ENCODE results near the gene SOWAHA. TPM values are rescaled to one million over a fixed set of nuclear protein-coding genes. Genes with fewer than 3 reads are reported as not detected.
"Not testable (repeated sequence)": the region's sequence is repeated elsewhere in the genome, so short reads cannot be mapped to it uniquely, and the experiment has no call there.

Gene SOWAHA
- total RNA-seq, 1 donor from 2014 or later: 2.5 TPM

- DNase-seq (ENCODE audit: low spot score); ATAC-seq; intact Hi-C loops (cut with DNase I): not testable (repeated sequence)
Measured at GRCh38 chr5:132802685-132803066, 10.4 kb upstream of the SOWAHA start.

DNA sequence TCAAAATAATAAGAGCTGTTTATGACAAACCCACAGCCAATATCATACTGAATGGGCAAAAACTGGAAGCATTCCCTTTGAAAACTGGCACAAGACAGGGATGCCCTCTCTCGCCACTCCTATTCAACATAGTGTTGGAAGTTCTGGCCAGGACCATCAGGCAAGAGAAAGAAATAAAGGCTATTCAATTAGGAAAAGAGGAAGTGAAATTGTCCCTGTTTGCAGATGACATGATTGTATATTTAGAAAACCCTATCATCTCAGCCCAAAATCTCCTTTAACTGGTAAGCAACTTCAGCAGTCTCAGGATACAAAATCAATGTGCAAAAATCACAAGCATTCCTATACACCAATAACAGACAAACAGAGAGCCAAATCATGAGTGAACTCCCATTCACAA is 8.9 kb upstream of the SOWAHA start:
- intact Hi-C loops (cut with DNase I): not testable (repeated sequence)

GRCh38 chr5:132805872-132806271 is 7.2 kb upstream of the SOWAHA start:
- DNase-seq (ENCODE audit: low spot score); ATAC-seq; intact Hi-C loops (cut with DNase I): not testable (repeated sequence)

More for the DNA sequence above, 8.9 kb upstream of the SOWAHA start:
- not testable (repeated sequence) for ATAC-seq; DNase-seq (ENCODE audit: low spot score)

DNA sequence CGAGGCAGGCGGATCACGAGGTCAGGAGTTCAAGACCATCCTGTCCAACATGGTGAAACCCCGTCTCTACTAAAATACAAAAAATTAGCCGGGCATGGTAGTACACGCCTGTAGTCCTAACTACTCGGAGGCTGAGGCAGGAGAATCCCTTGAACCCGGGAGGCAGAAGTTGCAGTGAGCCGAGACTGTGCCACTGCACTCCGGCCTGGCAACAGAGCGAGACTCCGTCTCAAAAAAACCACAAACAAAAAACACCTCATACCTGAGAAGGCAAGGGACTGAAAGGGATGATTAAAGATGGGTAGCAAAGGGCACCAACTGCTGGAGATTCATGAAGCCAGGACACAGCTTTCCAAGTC is 6.3 kb upstream of the SOWAHA start:
- ATAC-seq; intact Hi-C loops (cut with DNase I); DNase-seq (ENCODE audit: low spot score): not testable (repeated sequence)

DNA sequence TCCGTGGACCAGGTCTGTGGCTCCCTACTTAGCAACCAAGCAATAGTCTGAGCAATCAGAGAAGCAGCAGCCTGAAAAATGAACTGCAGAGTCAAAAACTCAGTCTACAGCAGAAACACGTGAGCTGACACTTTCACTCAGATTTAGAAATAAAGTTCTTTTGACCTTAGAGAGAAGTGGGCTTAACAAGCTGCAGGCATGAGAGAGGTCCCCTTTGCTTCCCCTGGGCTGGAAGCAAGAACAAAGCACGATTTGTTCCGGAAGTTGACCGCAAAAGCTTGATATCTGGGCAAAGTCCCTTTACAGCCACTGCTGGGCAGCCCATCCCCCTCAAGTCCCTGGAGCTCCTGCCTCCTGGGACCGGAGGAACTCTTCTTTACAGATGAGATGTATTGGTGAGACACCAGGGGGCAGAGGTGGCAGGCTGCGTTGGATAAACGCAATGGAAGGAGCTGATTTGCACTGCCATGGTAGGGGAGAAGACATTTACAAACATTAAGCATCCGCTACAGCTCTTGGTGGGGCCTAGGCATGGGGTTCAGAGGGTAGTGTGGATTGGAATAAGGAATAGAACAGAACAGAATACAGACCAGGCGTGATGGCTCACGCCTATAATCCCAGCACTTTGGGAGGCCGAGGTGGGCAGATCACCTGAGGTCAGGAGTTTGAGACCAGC is 5.8 kb upstream of the SOWAHA start:
- ATAC-seq: peak; percentile 36
- intact Hi-C loops (cut with DNase I): no loop called here

GRCh38 chr5:132808448-132808847 is 4.7 kb upstream of the SOWAHA start:
- DNase-seq (ENCODE audit: low spot score) (no peak), ATAC-seq (no peak)
- intact Hi-C loops (cut with DNase I): no loop called here

More for the DNA sequence above, 5.8 kb upstream of the SOWAHA start:
- no peak for DNase-seq (ENCODE audit: low spot score)

GRCh38 chr5:132808866-132809265 is 4.2 kb upstream of the SOWAHA start:
- intact Hi-C loops (cut with DNase I): no loop called here
- ATAC-seq (no peak), DNase-seq (ENCODE audit: low spot score) (no peak)

GRCh38 chr5:132810605-132811004 is 2.5 kb upstream of the SOWAHA start:
- no peak for ATAC-seq
- intact Hi-C loops (cut with DNase I): no loop called here
- DNase-seq (ENCODE audit: low spot score): no peak

- no peak for DNase-seq (ENCODE audit: low spot score)
- ATAC-seq: no peak
- intact Hi-C loops (cut with DNase I): no loop called here
Measured at GRCh38 chr5:132812123-132812765, 858 bp upstream of the SOWAHA start.

DNA sequence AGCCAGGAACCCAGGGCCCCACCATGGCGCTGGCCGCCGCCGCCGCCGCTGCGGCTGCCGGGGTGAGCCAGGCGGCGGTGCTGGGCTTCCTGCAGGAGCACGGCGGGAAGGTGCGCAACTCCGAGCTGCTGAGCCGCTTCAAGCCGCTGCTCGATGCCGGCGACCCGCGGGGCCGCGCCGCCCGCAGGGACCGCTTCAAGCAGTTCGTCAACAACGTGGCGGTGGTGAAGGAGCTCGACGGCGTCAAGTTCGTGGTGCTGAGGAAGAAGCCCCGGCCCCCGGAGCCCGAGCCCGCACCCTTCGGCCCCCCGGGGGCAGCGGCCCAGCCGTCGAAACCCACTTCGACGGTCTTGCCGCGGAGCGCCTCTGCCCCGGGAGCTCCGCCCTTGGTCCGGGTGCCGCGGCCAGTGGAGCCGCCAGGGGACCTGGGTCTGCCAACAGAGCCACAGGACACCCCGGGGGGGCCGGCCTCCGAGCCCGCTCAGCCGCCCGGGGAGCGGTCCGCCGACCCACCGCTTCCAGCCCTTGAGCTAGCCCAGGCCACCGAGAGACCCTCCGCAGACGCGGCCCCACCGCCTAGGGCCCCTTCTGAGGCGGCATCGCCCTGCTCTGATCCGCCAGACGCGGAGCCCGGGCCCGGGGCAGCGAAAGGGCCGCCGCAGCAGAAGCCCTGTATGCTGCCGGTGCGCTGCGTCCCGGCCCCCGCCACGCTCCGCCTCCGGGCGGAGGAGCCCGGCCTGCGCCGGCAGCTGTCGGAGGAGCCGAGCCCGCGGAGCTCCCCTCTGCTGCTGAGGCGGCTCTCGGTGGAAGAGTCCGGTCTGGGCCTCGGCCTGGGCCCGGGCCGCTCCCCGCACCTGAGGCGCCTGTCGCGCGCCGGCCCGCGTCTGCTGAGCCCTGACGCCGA is 749 bp downstream of the SOWAHA start:
- ATAC-seq (peak; percentile 35), DNase-seq (ENCODE audit: low spot score) (no peak)
- intact Hi-C loops (cut with DNase I): no loop called here

DNA sequence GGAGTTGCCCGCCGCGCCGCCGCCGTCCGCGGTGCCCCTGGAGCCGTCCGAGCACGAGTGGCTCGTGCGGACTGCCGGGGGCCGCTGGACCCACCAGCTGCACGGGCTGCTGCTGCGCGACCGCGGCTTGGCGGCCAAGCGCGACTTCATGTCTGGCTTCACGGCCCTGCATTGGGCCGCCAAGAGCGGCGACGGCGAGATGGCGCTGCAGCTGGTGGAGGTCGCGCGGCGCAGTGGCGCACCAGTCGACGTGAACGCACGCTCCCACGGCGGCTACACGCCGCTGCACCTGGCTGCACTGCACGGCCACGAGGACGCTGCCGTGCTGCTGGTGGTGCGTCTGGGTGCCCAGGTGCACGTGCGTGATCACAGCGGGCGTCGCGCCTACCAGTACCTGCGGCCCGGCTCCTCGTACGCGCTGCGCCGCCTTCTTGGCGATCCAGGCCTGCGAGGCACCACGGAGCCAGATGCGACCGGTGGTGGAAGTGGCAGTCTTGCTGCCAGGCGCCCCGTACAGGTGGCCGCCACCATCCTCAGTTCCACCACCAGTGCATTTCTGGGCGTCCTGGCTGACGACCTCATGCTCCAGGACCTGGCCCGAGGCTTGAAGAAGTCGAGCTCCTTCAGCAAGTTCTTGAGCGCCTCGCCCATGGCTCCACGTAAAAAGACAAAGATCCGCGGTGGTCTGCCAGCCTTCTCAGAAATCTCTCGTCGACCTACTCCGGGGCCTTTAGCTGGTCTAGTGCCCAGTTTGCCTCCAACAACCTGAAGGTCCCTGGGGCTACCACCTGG is 1.6 kb downstream of the SOWAHA start:
- intact Hi-C loops (cut with DNase I): no loop called here
- ATAC-seq: no peak
- no peak for DNase-seq (ENCODE audit: low spot score)

GRCh38 chr5:132815454-132815853 is 2.4 kb downstream of the SOWAHA start:
- ATAC-seq (no peak), DNase-seq (ENCODE audit: low spot score) (no peak)
- intact Hi-C loops (cut with DNase I): no loop called here

DNA sequence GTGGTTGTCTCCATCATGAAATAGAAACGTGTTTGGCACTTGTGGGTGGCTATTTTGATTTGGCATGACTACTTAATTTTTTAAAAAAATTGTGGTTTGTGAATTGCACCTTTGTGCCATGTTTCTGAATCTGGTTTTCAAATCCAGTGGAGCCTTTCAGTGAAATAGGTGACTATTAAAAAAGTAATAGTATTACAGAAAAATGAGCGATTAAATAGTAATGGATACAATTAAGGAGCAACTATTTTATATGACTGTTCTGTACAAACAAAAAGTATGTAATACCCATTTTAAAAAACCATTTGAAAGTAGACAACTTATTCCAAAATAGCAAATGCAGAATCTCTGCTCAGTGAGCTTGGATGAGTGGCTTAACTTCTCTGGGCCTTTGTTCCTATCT is 3.0 kb downstream of the SOWAHA start:
- ATAC-seq (no peak), DNase-seq (ENCODE audit: low spot score) (no peak)
- intact Hi-C loops (cut with DNase I): no loop called here

DNA sequence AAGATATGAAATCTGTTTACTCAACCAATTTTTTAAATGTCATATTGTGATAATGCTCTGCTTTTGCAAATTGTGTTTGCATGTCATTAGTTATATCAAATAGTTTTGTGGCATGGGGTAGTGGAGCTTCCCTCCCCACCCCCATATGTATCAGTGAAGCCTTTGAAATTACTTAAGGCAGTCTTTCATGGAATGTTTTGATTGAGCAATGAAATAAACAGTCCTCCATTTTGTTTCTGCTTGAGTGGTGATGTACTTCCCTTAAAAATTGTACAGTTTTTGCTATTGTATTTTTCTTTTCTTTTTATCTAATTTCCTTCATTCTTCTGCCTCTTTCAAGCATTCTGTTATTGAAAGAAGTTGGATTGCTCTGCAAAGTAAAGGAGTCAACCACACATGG is 3.5 kb downstream of the SOWAHA start:
- intact Hi-C loops (cut with DNase I): no loop called here
- ATAC-seq (no peak), DNase-seq (ENCODE audit: low spot score) (no peak)

- DNase-seq (ENCODE audit: low spot score) (no peak), ATAC-seq (no peak)
- intact Hi-C loops (cut with DNase I): no loop called here
Measured at GRCh38 chr5:132817011-132817410, 3.9 kb downstream of the SOWAHA start.

GRCh38 chr5:132819468-132819867 is 6.4 kb downstream of the SOWAHA start:
- intact Hi-C loops (cut with DNase I): no loop called here

DNA sequence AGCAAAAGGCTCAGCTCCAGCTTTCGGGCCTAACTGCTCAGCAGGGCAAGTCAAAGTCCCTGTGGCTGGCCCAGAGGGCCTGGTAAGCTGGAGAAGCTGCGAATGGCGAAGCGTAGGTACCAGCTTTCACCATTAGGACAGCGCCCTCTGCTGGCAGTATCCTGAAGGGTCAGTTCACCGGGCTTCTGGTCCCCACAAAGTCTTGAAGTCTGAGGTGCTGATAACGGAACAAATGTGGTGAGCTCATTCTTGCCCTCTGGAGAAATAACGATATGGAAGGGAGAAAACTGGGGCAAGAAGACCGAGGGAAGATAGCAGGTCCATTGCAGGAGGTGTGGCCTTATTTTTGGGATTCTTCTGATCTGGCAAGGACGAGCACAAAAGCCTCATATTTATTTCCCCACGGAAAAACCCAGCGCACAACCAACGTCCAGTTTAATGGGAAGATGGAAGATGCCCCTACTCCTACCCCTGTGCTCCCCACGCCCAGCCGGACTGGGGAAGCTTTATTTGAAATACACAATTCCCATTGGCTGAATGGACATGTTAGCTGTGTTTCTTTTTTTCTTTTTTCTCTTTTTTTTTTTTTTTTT is 7.2 kb downstream of the SOWAHA start:
- ATAC-seq (peak; percentile 77), DNase-seq (ENCODE audit: low spot score) (peak; percentile 97)
- intact Hi-C loops (cut with DNase I): no loop called here

More at GRCh38 chr5:132819468-132819867, 6.4 kb downstream of the SOWAHA start:
- ATAC-seq: no peak
- DNase-seq (ENCODE audit: low spot score): no peak

DNA sequence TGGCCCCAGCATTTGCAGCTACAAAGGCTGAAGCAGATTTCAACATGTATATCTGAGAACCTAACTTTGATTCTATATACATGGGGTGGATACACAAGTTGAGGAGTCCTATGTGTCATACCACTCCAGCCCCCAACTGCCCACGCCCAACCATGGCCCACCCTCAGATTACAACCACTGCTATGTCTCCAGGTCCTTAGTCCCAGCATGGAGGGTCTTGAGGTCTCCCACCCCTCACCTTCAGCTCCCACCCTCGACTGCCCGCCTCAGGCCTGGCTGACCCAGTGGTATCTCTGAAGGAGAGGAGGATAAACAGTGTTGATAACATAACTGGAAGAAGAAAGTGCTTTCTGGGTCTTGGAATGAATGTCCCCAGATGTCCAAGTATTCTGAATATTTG is 8.2 kb downstream of the SOWAHA start:
- intact Hi-C loops (cut with DNase I): no loop called here
- DNase-seq (ENCODE audit: low spot score) (no peak), ATAC-seq (peak; percentile 1)

DNA sequence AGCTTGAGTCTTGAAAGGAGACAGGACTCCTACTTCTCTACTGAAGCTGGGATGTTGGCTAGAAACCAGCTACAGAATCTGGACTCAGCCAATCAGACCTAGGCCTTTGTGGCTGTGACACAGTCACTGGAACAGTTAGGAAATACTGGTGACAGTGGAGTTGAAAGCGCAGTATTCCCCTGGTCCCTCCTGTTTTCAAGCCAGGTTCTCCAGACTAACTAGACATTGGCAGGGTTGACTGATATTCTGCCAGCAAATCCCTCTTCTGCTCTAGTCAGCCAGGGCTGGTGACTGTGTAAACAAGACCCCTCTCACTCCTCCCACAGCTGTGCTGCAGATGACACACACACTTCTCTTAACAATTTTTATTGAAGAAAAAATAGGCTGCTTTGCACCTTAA is 8.7 kb downstream of the SOWAHA start:
- intact Hi-C loops (cut with DNase I): no loop called here
- ATAC-seq (peak; percentile 79), DNase-seq (ENCODE audit: low spot score) (no peak)
